Measurements from ENCODE around the gene ADGRA3.

GRCh38 chr4:22427675-22428074 lies 88.2 kb downstream of the ADGRA3 start:
- TF ChIP-seq CTCF (IDR thresholded peaks at IDR 0.05) (no peak), POLR2A (IDR thresholded peaks at IDR 0.05) (no peak)
